ENCODE results near the gene TTC28. TPM values are rescaled to one million over a fixed set of nuclear protein-coding genes. Genes with fewer than 3 reads are reported as not detected.

Gene TTC28
- total RNA-seq, 1 experiment from 2014 or later, result 0.12 TPM

- no peak for TF ChIP-seq MAX (IDR thresholded peaks at IDR 0.05)
These were observed 718.5 kb downstream of the TTC28 start (continued) for GRCh38 chr22:27961182-27961581.

- Histone ChIP-seq H3K4me3 (replicated peaks in 1 of 2; ENCODE audit: low read depth in 1 of 2, low read length in 2 of 2) (no peak overlapping the region), H3K27ac (ENCODE audit: low read depth, low read length) (no peak overlapping the region), H3K36me3 (ENCODE audit: control insufficient read depth in 1 of 2, insufficient read depth in 2 of 2, low read length in 2 of 2) (no peaks in the 10 kb centered on the region), H4K20me1 (ENCODE audit: insufficient read depth) (no peaks in the 10 kb centered on the region), H3K9me3 (ENCODE audit: control insufficient read depth in 1 of 2, insufficient read depth in 1 of 2, low read depth in 1 of 2, low read length in 2 of 2) (no peaks in the 10 kb centered on the region), H3K79me2 (ENCODE audit: insufficient read depth, low read length) (no peaks in the 10 kb centered on the region), H3K27me3 (ENCODE audit: insufficient read depth, low read length) (no peaks in the 10 kb centered on the region), H3K9ac (ENCODE audit: low read length) (no peak overlapping the region), H2AFZ (ENCODE audit: low read depth, low read length, poor library complexity, severe bottlenecking) (no peak overlapping the region), H3K4me2 (ENCODE audit: low read length) (no peak overlapping the region), H3K4me1 (ENCODE audit: control insufficient read depth in 1 of 2, insufficient read depth in 2 of 2, low read length in 2 of 2) (peaks cover 15 to 25% of the 10 kb centered on the region in 2 experiments), H3K9me2 (ENCODE audit: insufficient read depth) (no peaks in the 10 kb centered on the region)
- ChIA-PET RAD21 (ENCODE audit: low non-redundant PET in 1 of 2, low total read pairs in 2 of 2, uncharacterized antibody in 2 of 2, unreplicated experiment in 2 of 2) (no interaction called here), CTCF (no interaction called here), POLR2A (no interaction called here)
- no peak for ATAC-seq
- intact Hi-C loops (cut with micrococcal nuclease), result no loop called here
- no TSS peak for BruUV-seq (replicated peaks)
- no peak for TF ChIP-seq MAX (IDR thresholded peaks at IDR 0.05)
- TF ChIP-seq EZH2phosphoT487 (IDR thresholded peaks at IDR 0.05; ENCODE audit: borderline replicate concordance), result no peak
- no peak for TF ChIP-seq SP1 (IDR thresholded peaks at IDR 0.05; ENCODE audit: low read depth)
- TF ChIP-seq ZNF274 (IDR thresholded peaks at IDR 0.05; ENCODE audit: low read depth, low read length), result no peak
- no peak for TF ChIP-seq POLR2A (IDR thresholded peaks at IDR 0.05; ENCODE audit: borderline replicate concordance, extremely low read depth, insufficient read depth, insufficient read length)
- TF ChIP-seq RAD21 (IDR thresholded peaks at IDR 0.05; ENCODE audit: low read depth), result no peak
- no peak for TF ChIP-seq TCF7L2 (IDR thresholded peaks at IDR 0.05; ENCODE audit: borderline replicate concordance, extremely low read depth, insufficient read depth, insufficient read length)
- no peak for TF ChIP-seq CTCF (IDR thresholded peaks at IDR 0.05 in 2 of 3, conservative IDR thresholded peaks at IDR 0.05 in 1 of 3; ENCODE audit: borderline replicate concordance in 1 of 3, insufficient read depth in 1 of 3, low read depth in 2 of 3, low read length in 2 of 3)
- TF ChIP-seq EGR1 (IDR thresholded peaks at IDR 0.05; ENCODE audit: low read depth), result no peak
- TF ChIP-seq CEBPB (IDR thresholded peaks at IDR 0.05; ENCODE audit: low read depth), result no peak
- TF ChIP-seq JUND (IDR thresholded peaks at IDR 0.05), result no peak
- TF ChIP-seq POLR2AphosphoS5 (IDR thresholded peaks at IDR 0.05; ENCODE audit: low read depth, low read length), result no peak
- TF ChIP-seq ATF3 (IDR thresholded peaks at IDR 0.05), result no peak
- TF ChIP-seq SIN3A (IDR thresholded peaks at IDR 0.05; ENCODE audit: low read depth), result no peak
- no peak for TF ChIP-seq FOSL1 (IDR thresholded peaks at IDR 0.05; ENCODE audit: low read depth)
- no peak for TF ChIP-seq REST (IDR thresholded peaks at IDR 0.05; ENCODE audit: low read depth)
- TF ChIP-seq CBX3 (IDR thresholded peaks at IDR 0.05; ENCODE audit: low read depth), result no peak
- DNase-seq (ENCODE audit: low read depth, low spot score), result no peak
These were observed 720.1 kb downstream of the TTC28 start for GRCh38 chr22:27959335-27960090.
